CD1c-positive myeloid dendritic cell (primary cell): ENCODE data around the gene PTCH2.
A peak's percentile ranks its signal among the peaks of the same experiment; 100 is the strongest.
"Not testable (repeated sequence)": the region's sequence is repeated elsewhere in the genome, so short reads cannot be mapped to it uniquely, and the experiment has no call there.

Experiments used
- DNase-seq: peaks from one replicate; pipeline ENCODE4 v3.0.0-alpha.2; 2016; ENCODE audit errors: extremely low spot score

PTCH2 gene

GRCh38 chr1:44819196-44819607 lies 23.9 kb downstream of the PTCH2 start:
- DNase-seq = no peak

DNA sequence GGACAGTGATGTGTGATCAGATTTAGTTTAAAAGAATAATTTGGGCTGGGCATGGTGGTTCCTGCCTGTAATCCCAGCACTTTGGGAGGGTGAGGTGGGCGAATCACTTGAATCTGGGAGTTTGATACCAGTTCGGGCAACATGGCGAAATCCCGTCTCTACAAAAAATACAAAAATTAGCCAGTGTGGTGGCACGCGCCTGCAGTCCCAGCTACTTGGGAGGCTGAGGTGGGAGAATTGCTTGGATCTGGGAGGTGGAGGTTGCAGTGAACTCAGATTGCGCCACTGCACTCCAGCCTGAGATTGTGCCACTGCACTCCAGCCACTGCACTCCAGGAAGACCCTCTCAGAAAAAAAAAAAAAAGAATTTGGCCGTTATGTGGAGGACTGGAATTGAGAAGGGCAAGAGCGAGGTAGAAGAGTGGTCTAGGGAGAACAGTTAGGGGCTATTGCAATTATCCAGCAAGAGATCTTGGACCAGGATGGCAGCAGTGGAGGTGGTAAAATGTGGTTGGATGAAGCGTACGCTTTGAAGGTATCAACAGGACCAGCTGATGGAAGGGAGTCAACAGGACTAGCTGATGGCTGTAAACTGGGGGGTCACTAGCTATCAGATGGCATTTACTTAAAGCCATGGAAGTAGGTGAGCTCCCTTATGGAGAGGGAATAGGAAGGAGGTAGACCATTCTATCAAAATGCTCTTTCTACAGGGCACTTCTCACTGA lies 25.1 kb downstream of the PTCH2 start:
- no peak for DNase-seq

GRCh38 chr1:44817307-44817706 lies 25.7 kb downstream of the PTCH2 start:
- DNase-seq = no peak

- not testable (repeated sequence) for DNase-seq
Measured at GRCh38 chr1:44815926-44816325, 27.1 kb downstream of the PTCH2 start.

DNA sequence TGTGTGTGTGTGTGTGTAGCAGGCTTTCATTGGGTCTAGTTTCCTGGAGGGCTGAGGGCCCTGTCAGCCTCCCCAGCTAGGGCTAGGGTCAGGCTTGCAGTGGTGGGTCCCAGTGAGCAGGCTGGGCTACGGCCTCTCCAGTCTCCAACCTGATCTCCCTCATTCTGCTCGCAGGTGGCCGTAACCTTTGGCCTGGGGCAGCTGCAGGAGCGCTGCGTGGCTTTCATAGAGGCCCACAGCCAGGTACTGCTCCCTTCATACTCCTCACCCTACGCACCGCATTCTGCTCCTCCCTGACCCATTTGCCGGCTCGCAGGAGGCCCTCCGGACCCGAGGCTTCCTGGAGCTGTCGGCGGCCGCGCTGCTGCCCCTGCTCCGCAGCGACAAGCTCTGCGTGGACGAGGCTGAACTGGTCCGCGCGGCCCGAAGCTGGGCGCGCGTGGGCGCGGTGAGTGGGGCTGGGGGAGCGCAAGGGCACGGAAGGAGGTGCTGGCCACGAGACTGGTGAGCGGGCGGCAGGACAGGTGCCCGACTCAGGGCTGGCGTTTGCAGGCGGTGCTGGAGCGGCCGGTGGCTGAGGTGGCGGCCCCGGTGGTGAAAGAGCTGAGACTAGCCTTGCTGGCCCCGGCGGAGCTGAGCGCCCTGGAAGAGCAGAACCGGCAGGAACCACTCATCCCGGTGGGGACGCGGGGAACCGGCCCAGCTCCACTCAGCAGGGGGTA lies 30.1 kb downstream of the PTCH2 start:
- no peak for DNase-seq

GRCh38 chr1:44811234-44811633 lies 31.8 kb downstream of the PTCH2 start:
- DNase-seq = peak; percentile 23

DNA sequence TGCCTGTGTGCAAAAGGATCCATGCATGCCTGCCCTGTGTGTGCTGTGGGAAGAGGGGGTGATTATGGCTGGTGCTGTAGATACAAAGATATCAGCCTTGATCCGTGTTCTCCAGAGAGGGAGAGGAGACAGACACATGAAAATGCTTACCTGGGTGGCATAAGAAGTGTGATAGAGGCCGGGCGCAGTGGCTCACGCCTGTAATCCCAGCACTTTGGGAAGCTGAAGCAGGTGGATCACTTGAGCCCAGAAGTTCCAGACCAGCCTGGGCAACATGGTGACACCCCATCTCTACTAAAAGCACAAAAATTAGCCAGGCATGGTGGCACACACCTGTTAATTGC lies 32.3 kb downstream of the PTCH2 start:
- not testable (repeated sequence) for DNase-seq

DNA sequence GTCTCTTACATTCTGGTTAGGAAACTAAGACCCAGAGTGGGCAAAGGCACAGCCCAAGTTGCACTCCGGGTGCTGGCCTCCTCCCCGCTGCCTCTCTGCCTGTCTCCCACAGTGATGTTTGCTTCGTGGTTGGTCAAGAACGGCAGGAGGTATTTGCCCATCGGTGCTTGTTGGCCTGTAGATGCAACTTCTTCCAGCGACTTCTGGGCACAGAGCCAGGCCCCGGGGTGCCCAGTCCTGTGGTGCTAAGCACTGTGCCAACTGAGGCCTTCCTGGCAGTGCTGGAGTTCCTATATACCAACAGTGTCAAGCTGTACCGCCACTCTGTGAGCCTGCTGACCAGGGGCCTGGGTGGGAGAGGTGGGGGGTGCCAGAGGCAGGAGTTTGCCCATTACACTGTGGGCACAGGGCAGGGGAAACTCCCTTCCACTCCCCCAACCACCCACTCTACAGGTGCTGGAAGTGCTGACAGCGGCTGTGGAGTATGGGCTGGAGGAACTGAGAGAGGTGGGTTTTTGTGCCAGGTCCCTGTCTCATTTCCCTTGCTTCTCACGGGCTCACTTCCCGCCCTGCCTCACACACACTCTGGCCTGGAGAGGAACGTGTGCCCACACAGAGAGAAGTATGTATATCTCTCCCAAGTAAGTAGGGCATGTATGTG lies 32.8 kb downstream of the PTCH2 start:
- peak; percentile 91 for DNase-seq

DNA sequence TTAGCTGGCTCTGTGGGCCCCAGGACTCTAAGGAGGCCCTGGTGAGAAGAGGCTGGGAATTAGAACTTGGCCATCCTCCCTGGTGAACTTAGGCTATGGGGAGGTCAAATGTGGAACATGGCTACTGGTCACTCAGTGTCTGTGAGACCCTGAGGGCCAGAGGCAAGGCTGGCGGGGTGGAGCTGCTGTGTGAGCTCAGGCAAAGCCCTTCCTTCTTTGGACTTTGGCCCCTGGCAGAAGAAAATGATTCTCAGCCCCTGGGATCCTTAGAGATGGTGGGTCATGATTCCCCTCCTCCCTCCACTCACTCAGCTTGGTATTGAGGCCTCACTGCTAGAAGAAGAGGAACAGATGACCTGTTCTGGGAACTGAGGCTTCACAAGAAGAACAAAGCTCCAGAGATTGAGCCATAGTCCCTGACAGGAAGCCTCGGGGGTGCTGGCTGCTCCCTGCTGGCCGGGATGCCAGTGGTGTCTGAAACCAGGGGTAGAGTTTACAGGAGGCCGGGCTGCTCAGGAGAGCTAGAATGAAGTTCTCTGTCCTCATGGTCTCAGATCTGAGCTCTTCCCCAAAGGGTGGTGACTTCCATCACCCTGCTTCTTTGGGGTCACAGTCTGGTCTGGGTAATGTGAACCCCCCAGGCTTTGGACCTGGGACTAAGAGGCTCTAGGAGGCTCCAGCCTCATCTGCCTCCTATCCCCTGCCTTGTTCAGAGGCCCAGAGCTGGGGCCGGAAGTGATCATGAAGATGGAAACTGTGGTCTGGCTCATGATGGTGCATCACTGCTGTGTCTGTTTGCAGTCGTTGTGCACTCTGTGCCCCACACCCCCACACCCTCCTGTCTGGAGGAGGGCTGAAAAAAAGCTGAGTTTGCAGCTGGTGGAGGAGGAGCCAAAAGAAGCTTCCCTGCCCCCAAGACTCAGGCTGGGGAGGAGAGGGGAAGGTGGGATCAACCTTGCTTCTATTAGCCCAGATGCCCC lies 33.8 kb downstream of the PTCH2 start:
- peak; percentile 93 for DNase-seq

DNA sequence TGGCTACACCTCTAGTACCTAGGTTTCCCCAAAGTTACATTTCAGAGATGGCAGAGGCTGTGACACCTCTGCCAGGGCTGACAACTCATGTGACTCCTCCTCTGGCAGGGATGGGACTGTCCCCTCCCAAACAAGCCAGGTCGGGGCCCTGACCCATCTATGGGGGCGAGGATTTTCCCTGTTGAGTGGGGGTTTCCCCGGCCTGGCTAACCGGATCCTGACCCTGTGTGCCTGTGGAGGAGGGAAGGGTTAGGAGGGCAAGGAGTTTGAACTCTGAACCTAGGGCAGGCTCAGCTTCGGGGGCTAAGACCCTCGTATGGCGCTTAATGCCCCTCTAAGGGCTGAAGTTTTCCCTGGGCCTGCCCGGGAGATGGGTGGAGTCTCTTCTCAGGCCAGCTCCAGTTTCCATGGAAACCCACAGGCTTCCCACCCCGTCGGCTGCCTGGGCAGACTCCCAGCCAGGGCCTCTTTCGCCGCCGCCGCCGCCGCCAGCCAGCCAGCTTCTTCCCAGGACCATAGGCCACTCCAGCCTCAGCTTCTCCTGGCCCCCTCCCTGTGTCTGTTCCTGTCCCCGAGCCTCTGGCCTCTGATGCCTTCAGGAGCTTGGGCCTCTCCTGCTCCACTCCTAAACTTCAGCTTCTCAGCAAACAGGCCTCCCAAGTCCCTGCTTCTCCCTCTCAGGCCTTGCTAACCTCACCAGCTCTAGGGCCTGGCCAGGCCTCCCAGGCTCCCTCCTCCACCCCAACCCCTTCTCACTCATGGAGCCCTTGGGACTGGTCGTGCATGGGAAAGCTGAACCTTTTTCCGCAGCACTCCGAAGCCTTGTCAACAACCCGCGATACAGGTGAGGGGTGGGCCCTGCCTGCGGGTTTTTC lies 34.8 kb downstream of the PTCH2 start, which contains the start of gene BTBD19:
Gene BTBD19 (plus strand): TSS at position 461 of the 875 bp plus-strand sequence. CDS start 298 bp downstream, at position 759.
- DNase-seq = no peak

DNA sequence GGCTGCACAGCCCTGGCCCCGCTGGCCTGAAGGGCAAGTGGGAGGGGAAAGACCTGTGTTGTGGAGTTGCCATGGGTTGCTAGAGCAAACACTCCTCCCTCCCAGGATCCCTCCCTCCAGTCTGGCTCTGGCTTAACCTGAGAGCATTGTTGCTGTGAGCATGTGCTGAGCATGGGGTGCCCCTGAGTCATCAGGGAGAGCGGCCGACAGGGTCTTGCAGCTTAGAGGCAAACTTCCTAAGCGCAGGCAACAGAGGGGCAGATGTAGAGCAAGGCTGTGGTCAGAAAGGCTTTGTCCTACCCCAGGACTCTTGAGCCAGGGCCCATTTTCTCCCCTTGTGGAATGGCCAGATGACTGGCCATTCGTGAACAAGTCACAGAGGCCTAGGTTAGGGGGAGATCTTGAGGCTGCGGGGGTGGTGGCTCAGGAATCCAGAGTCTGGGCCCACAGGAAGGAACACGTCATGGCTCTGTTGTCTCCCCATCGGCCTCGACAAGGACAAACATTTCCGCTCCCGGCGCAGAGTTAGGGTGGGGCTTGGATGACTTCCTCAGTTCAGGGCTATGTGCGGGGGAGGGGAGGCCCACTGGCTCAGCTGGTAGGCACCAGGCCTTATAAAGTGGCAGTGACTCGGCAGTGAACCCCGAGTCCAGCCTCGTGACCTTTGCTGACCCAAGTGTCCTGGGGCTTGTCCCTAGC lies 35.5 kb downstream of the PTCH2 start:
- peak; percentile 97 for DNase-seq

DNA sequence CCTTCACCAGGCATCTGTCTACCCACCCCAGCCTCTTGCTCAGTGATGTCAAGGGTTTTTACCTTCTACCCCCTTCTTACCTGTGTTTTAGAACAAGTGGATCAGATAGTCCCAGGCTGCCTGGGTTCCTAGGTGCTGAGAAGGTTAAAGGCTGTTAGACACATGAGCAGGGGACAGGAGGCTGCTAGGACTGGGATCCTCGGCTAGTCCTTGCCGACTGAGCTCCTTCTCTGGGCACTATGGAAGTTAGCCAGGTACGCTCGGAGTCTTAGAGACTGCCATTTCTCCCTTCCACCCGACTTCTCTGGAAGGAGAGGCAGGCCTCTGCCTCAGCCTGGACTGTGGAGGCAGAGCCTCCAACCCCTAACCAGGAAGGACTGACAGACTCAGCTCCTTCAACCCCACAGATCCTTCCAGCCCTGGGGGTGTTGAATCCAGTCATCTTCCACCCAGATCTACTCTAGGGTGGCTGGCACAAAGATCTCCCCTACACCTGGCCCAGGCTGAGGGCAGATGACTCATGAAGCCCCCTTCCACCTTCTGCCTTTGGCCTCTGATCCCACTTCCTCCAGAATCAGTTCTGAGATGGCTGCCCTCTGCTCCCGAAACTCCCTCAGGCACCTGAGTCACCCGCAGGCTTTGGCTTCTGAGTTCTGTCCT lies 36.2 kb downstream of the PTCH2 start, which contains the start of gene DYNLT4:
Gene DYNLT4 (minus strand): TSS at position 648 of the 660 bp plus-strand sequence. CDS start 683 bp downstream, outside the sequence.
- no peak for DNase-seq

GRCh38 chr1:44806025-44806703 lies 36.9 kb downstream of the PTCH2 start:
- no peak for DNase-seq

DNA sequence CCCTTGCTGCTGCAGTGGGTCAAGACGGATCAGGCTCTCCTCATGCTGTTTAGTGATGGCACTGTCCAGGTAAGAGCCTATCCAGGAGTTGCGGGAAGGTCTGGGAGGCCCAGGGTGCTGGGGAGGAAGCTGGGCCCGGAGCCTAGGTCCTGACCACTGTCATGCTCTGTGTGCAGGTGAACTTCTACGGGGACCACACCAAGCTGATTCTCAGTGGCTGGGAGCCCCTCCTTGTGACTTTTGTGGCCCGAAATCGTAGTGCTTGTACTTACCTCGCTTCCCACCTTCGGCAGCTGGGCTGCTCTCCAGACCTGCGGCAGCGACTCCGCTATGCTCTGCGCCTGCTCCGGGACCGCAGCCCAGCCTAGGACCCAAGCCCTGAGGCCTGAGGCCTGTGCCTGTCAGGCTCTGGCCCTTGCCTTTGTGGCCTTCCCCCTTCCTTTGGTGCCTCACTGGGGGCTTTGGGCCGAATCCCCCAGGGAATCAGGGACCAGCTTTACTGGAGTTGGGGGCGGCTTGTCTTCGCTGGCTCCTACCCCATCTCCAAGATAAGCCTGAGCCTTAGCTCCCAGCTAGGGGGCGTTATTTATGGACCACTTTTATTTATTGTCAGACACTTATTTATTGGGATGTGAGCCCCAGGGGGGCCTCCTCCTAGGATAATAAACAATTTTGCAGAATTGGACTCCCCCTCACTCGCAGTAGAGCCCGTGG lies 37.6 kb downstream of the PTCH2 start:
- DNase-seq = no peak

DNA sequence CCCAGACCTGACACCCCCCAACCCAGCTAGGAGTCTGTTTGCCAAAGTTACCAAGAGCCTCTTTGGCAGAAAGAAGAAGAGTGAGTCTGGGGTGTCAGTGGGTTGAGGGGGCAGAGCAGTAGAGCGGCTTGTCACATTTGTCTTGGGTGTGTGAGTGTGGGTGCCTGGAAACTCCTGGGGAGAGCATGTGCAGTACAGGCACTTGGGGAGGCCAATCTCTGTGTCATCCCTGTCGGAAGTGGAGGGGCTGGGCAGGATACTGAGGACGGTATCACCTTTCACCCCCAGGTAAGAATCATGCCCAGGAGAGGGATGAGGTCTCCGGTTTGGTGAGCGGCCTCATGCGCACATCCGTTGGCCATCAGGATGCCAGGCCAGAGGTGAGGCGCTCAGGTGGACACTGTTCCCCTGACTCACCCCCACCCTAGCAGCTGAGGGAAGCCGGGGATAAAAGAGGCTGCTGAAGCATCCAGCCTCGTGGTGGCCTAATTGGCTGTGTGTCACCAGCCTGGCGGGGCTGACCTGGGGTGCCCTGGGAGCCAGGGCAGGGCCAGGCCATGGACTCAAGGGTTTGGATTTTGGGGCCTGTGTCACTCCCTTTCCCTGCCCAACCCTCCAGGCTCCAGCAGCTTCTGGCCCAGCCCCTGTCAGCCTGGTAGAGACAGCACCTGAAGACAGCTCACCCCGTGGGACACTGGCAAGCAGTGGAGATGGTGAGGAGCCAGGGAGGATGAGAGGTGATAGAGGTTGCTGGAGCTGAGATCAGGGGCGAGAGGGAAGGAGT lies 39.5 kb downstream of the PTCH2 start:
- DNase-seq = no peak

DNA sequence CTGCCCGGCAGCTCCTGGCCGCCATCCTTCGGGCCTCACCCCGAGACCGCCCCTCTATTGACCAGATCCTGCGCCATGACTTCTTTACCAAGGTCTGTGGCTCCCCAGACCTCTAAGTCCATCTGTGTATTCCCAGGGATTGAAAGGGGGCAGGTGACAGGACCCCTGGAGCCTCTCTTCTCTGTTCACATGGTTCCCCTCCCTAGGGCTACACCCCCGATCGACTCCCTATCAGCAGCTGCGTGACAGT lies 40.1 kb downstream of the PTCH2 start:
- DNase-seq = no peak

DNA sequence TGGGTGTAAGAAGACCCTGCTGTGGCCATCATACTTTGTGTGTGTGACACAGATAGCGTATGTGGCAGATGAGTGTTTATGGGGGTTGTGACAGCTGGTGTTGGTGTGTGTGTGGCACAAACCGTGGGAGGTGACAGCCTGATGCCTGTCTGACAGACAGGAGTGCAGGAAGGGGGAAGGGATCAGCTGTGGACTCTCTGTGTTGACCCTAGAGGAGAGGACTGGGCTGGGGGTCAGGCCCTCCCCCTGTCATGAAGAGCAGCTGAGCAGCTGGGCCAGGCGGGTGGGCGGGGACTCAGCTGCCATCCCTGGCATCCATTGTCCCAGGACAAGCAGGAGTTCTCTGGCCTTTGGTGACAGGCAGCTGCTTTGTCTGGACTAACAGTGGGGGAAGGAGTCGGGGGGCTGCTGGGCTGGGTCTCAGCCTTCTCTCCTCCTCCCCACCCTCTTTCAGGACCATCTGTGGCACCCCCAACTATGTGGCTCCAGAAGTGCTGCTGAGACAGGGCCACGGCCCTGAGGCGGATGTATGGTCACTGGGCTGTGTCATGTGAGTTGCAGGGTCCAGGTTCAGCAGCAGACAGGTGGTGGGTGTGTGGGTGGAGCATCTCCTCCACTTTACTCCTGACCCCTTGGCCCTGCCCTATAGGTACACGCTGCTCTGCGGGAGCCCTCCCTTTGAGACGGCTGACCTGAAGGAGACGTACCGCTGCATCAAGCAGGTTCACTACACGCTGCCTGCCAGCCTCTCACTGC lies 40.6 kb downstream of the PTCH2 start:
- no peak for DNase-seq
